ENCODE measurements around the gene MMP20. TPM values are rescaled to one million over a fixed set of nuclear protein-coding genes. Genes with fewer than 3 reads are reported as not detected.

The MMP20 gene
- total and polyA plus RNA-seq, 2 donors (not counting 1 experiment from before 2014, with no cell fraction given): not detected

- no peaks in the 10 kb centered on the region for H4K20me1 ChIP-seq (ENCODE audit: control insufficient read depth, insufficient read depth, low read length, poor library complexity, severe bottlenecking)
- H3K9ac ChIP-seq (ENCODE audit: low read length): no peak overlapping the region
- no peaks in the 10 kb centered on the region for H3K27me3 ChIP-seq (replicated peaks in 1 of 4; ENCODE audit: control extremely low read depth in 1 of 4, control insufficient read depth in 3 of 4, insufficient read depth in 4 of 4, low read length in 3 of 4)
- ATAC-seq (ENCODE audit: low read depth) (no peak), DNase-seq (no peak)
- peaks cover 0 to 3% of the 10 kb centered on the region in 2 donors for H3K4me1 ChIP-seq (ENCODE audit: control insufficient read depth in 2 of 2, insufficient read depth in 2 of 2, low read length in 2 of 2)
- Mint-ChIP-seq H3K4me1 (peaks cover 6% of the 10 kb centered on the region), H3K27ac (no peak overlapping the region), H3K9me3 (ENCODE audit: insufficient read depth) (no peaks in the 10 kb centered on the region), H3K4me3 (no peak overlapping the region), H3K27me3 (no peaks in the 10 kb centered on the region)
- intact Hi-C loops (cut with micrococcal nuclease): no loop called here
- H3K79me2 ChIP-seq (ENCODE audit: control insufficient read depth, insufficient read depth, low read length): no peaks in the 10 kb centered on the region
- no peak overlapping the region for H2AFZ ChIP-seq (ENCODE audit: insufficient read depth, low read depth, low read length, poor library complexity, severe bottlenecking)
- H3K4me3 ChIP-seq (ENCODE audit: control extremely low read depth in 1 of 5, extremely low read depth in 1 of 5, insufficient read depth in 1 of 5, low read depth in 2 of 5, low read length in 4 of 5): no peak overlapping the region
- no peak overlapping the region for H3K27ac ChIP-seq (ENCODE audit: low read length in 2 of 2)
- CTCF ChIA-PET: no interaction called here
- no peaks in the 10 kb centered on the region for H3K36me3 ChIP-seq (replicated peaks in 1 of 2; ENCODE audit: control extremely low read depth in 1 of 2, control insufficient read depth in 1 of 2, extremely low read depth in 1 of 2, insufficient read depth in 2 of 2, low read length in 1 of 2)
- TF ChIP-seq EZH2 (IDR thresholded peaks at IDR 0.05; ENCODE audit: borderline replicate concordance, insufficient read depth, low read depth, low read length, poor library complexity, severe bottlenecking) (no peak), CTCF (IDR thresholded peaks at IDR 0.05) (no peak)
- no peak overlapping the region for H3K4me2 ChIP-seq (replicated peaks; ENCODE audit: low read depth, low read length, poor library complexity, severe bottlenecking)
- H3K9me3 ChIP-seq (ENCODE audit: control extremely low read depth in 1 of 3, control insufficient read depth in 2 of 3, insufficient read depth in 1 of 3, low read length in 2 of 3): no peaks in the 10 kb centered on the region
- POLR2A ChIA-PET: no interaction called here
Measured at GRCh38 chr11:102528618-102529017, 96.5 kb downstream of the MMP20 start.

DNA sequence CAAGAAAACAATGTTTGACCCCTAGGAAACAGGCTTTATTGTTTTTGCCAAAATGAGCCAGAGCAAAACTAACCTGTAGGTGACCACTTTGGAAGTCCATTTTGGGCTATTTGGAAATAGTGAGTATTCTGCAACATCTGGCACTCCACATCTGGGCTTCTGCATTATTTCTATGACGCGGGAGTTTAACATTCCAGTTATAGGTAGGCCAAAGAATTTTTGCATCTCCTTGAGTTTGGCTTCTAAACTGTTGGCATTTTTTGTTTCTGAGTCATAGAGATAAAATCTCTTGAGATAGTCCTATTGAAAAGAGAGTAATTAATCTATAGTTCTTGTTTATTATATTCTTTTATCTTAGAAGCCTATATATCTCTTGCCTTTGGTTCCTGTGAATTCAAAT lies 97.4 kb downstream of the MMP20 start:
- Mint-ChIP-seq H3K9me3 (ENCODE audit: insufficient read depth) (no peaks in the 10 kb centered on the region), H3K27ac (no peak overlapping the region)

More for the DNA sequence above, 97.4 kb downstream of the MMP20 start:
- intact Hi-C loops (cut with micrococcal nuclease): no loop called here
- WGBS (ENCODE audit: insufficient coverage): no CpG with 5 or more reads among the region's 2 CpGs
- peaks cover 4 to 6% of the 10 kb centered on the region in 2 donors for H3K4me1 ChIP-seq (ENCODE audit: control insufficient read depth in 2 of 2, insufficient read depth in 2 of 2, low read length in 2 of 2)
- H3K27me3 ChIP-seq (replicated peaks in 1 of 4; ENCODE audit: control extremely low read depth in 1 of 4, control insufficient read depth in 3 of 4, insufficient read depth in 4 of 4, low read length in 3 of 4): no peaks in the 10 kb centered on the region
- no peak overlapping the region for H2AFZ ChIP-seq (ENCODE audit: insufficient read depth, low read depth, low read length, poor library complexity, severe bottlenecking)
- no peaks in the 10 kb centered on the region for H3K27me3 Mint-ChIP-seq
- POLR2A ChIA-PET: no interaction called here
- no peak overlapping the region for H3K4me3 Mint-ChIP-seq
- no peak overlapping the region for H3K4me3 ChIP-seq (ENCODE audit: control extremely low read depth in 1 of 5, extremely low read depth in 1 of 5, insufficient read depth in 1 of 5, low read depth in 2 of 5, low read length in 4 of 5)
- DNase-seq (no peak), ATAC-seq (ENCODE audit: low read depth) (no peak)
- H3K4me1 Mint-ChIP-seq: peaks cover 12% of the 10 kb centered on the region
- H3K79me2 ChIP-seq (ENCODE audit: control insufficient read depth, insufficient read depth, low read length): no peaks in the 10 kb centered on the region
- TF ChIP-seq CTCF (IDR thresholded peaks at IDR 0.05): no peak
- TF ChIP-seq EZH2 (IDR thresholded peaks at IDR 0.05; ENCODE audit: borderline replicate concordance, insufficient read depth, low read depth, low read length, poor library complexity, severe bottlenecking): no peak
- H3K9ac ChIP-seq (ENCODE audit: low read length): no peak overlapping the region
- H4K20me1 ChIP-seq (ENCODE audit: control insufficient read depth, insufficient read depth, low read length, poor library complexity, severe bottlenecking): no peaks in the 10 kb centered on the region
- CTCF ChIA-PET: no interaction called here
- no peaks in the 10 kb centered on the region for H3K36me3 ChIP-seq (replicated peaks in 1 of 2; ENCODE audit: control extremely low read depth in 1 of 2, control insufficient read depth in 1 of 2, extremely low read depth in 1 of 2, insufficient read depth in 2 of 2, low read length in 1 of 2)
- H3K27ac ChIP-seq (ENCODE audit: low read length in 2 of 2): no peak overlapping the region
- no peak overlapping the region for H3K4me2 ChIP-seq (replicated peaks; ENCODE audit: low read depth, low read length, poor library complexity, severe bottlenecking)
- no peaks in the 10 kb centered on the region for H3K9me3 ChIP-seq (ENCODE audit: control extremely low read depth in 1 of 3, control insufficient read depth in 2 of 3, insufficient read depth in 1 of 3, low read length in 2 of 3)
